GM18499 (cell line): ENCODE results near the gene KBTBD2.
"Not testable (repeated sequence)": the region's sequence is repeated elsewhere in the genome, so short reads cannot be mapped to it uniquely, and the experiment has no call there.

Experiments used
- ATAC-seq: cut with Tn5 transposase; IDR thresholded peaks from one replicate; pipeline ENCODE4 v1.9.1; 2021; ENCODE audit warnings: moderate number of reproducible peaks; ENCODE audit not compliant: insufficient read depth, unreplicated experiment

Gene KBTBD2

DNA sequence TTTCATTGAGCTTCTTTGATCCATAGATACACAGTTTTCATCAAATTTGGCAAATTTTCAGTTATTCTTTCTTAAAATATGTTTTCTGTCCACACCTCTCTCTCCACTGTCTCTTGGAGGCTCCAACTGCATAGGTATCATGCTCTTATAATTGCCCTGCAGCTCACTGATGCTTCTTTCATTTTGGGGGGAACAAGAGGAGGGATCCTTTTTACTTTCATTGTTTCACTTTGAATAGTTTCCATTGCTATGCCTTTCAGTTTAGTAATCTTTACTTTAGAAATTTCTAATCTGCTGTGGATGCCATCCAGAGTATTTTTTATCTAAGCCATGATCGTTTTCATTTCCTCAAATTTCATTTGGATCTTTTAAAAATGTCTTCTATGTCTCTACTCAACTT, 32.9 kb downstream of the KBTBD2 start:
- no peak for ATAC-seq

DNA sequence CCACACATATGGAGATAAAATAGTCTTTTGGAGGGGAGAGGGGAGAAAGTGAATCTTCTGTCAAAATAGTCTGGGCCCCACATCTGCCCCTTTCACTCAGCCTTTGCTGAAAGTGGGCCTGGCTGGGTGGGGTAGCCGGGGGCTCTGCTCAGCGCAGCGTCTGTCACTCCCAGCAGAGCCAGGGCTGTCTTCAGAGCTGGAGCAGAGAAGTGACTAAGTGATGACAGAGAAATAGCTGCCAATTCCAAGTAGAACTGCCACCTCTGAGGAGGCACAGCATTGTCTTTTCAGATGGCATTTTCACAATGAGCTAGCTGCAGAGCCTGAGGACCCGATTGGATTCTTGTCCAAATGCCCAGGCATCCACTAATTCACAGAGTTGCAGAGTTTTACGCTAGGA, 34.5 kb downstream of the KBTBD2 start:
- ATAC-seq, result not testable (repeated sequence)

DNA sequence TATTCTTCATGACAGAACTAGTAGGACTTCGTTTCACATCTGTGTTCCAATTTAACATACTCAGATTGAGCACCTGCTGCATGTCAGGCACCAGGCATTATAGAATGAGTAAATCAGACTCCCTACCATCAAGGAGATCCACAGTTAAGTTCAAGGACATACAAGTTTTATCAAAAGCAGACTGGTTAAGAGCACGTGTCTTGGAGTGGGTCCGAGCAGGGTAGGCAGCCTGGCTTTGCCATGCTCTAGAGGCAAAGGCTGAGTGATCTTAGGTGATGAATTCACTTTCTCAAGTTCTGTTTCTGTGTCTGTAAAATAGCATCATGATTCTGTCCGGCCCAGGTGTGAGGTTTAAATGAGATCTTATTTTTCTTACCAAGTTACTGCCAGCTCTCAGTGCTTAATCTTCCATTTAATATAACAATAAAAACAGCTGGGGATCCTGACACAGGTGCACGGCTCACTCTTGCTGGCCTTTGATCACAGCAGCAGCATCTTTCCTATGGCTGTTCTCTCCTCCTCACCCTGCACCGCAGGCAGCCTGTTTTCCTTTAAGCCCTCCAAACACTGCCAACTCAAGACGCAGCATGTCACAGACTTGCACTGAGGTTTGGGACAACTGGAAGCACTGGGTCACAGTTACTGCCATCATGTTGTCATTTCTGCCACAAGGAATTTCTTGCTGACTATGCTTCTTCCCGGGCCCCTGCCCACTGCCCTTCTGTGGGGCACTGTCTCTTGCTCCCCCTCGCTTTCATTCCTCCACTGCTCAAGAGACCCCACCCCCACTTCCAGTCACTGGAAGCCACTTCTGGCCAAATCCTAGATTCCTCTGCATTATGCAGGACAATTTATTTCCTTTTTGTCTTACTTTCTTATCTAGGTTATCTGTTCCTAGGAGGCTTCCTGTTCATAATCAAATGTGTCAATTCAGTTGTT, 35.5 kb downstream of the KBTBD2 start:
- ATAC-seq, result not testable (repeated sequence)

DNA sequence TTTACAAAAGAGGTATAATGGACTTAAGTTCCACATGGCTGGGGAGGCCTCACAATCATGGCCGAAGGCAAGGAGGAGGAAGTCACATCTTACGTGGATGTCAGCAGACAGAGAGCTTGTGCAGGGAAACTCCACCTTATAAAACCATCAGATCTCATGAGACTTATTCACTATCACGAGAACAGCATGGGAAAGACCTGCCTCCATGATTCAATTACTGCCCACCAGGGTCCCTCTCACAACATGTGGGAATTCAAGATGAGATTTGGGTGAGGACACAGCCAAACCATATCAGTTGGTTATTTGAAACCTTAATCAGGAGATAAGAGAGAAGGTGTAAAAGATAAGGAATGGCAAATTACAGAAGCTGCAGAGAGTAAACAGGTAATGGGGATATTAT, 40.9 kb downstream of the KBTBD2 start:
- ATAC-seq, result not testable (repeated sequence)

DNA sequence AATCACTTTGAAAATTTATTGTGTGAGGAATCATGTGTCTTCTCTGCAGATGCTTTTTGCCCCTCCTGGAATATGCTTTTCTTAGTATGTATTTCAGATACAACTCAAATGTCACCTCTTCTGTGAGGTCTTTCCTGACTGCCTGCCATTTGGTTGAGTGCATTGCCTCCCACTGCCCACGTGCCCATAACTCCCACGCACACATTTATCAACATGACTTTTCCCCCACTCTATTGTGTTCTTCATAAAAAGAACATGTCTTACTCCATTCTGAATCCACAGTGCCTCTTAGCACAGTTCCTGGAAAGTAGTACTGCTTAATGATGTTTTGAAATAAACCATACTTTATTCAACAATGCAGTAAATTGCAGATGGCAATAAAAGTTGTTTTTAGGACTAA, 42.9 kb downstream of the KBTBD2 start:
- not testable (repeated sequence) for ATAC-seq

DNA sequence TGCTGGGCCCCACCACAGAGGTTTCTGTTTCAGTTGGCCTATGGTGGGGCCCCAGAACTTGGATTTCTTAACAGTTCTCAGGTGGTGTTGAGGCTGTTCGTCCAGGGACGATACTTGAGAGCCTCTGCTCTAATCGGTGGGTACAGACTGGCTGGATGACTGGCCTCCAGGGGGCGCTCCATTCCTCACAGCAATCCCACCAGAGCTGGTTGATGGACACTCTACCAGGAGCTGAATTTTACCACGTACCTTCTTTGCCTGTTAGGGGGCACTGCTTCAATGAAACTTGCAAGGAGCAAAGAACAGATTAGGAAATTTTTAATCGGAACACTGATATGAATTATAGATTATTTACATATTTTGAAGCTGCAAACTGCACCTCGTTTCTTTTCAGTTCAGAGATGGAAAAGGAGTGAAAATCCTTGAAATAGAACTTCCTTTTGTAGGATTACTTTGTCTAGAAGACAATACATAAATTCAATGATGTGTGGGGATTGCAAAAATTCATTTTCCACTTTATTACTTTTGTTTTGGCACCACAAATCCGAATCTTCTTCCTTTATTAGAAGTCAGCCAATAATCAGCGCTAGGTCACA, 44.8 kb downstream of the KBTBD2 start:
- peak; percentile 98 for ATAC-seq

DNA sequence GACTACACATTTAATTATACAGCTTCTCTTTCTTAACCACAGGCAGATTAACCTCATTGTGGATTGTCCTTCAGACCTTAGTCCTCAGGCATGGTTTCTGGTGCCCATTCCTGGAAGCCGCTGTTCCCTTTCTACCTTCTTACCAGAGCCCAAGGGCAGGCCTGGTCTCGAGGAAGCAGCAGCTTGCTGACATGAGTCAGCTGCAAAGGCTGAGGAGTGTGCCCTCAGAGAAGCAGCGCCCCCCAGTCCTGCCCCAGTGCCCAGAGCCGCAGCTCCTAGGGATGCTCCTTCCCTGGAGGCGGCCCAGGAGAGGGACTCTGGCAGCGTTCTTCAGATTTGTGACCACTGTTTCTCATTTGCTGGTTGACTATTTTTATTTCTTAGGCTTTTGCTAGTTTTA, 46.8 kb downstream of the KBTBD2 start:
- not testable (repeated sequence) for ATAC-seq

DNA sequence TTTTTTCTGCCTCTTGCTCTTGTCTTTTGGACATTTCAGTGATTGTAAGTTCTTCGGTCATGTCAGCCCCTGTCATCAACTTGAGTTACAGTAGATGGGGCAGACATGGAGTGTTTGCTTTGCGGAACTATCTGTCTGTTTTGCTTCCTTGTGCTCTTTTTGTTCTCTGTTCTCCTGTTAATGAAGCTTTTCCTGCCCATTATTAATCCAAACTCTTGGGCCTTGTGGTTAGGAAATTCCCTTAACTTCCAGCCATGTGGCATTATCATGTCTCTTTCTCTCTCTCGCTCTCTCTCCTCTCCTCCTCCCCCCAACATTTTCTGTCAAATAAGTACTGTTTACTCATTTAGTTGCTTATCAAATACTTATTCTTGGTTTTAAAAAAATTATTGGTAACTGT, 47.8 kb downstream of the KBTBD2 start:
- not testable (repeated sequence) for ATAC-seq

DNA sequence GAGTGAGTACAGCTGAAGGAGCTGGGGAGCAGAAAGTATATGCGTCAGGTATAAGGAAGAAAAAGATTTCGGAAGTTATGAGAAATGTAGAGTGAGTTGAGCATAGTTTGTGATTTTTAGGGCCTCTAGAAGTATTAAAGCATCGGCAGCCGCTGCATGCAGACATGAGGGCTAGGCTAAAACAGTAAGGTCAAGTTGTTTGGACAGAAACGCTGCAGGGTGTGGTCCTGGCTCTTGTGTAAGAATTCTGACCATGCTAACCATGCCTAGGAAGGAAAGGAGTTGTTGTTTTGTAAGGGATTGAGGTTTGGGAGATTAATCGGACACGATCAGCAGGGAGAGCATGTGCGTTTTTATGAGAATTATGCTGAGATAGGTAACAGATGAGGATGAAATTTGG, 51.7 kb downstream of the KBTBD2 start:
- ATAC-seq, result not testable (repeated sequence)

DNA sequence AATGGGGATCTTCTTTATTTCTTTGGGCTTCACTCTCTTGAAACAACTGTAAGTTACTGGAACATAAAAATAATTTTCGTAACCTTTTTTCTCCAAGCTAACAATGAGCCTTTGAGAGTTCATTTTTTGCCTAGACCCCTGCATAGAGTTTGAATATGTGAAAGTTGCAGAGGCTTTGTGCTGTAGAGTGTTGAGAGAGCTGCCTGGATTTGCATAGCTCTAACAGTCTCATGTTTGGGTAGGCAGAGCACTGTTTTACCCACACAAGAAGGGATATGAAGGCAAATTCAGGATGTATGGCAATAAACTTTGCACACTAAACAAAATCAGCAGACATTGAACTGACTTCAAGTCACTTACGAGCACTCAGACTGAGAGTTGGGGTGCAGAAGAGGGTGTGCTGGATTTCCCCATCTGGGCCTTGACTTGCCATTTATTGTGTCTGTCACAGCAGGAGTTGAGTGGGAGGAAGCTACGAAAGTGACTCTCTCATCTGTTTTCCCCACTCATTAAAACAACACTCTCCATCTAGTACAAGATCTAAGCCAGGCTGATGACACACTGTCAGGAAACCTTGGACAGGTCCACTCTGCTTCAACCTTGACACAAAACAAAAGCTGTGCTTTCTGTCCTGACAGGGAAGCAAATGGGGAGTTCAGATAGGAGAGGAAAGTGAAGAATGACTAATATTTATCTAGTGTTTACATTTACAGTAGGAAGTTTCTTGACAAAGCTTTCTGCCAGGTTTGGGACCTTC, 62.4 kb downstream of the KBTBD2 start:
- peak; percentile 82 for ATAC-seq
